ENCODE measurements around the gene TET3. TPM values are rescaled to one million over a fixed set of nuclear protein-coding genes. Genes with fewer than 3 reads are reported as not detected.
"Not testable (repeated sequence)": the region's sequence is repeated elsewhere in the genome, so short reads cannot be mapped to it uniquely, and the experiment has no call there.

TET3 gene
- total RNA-seq = 12.1 TPM

DNA sequence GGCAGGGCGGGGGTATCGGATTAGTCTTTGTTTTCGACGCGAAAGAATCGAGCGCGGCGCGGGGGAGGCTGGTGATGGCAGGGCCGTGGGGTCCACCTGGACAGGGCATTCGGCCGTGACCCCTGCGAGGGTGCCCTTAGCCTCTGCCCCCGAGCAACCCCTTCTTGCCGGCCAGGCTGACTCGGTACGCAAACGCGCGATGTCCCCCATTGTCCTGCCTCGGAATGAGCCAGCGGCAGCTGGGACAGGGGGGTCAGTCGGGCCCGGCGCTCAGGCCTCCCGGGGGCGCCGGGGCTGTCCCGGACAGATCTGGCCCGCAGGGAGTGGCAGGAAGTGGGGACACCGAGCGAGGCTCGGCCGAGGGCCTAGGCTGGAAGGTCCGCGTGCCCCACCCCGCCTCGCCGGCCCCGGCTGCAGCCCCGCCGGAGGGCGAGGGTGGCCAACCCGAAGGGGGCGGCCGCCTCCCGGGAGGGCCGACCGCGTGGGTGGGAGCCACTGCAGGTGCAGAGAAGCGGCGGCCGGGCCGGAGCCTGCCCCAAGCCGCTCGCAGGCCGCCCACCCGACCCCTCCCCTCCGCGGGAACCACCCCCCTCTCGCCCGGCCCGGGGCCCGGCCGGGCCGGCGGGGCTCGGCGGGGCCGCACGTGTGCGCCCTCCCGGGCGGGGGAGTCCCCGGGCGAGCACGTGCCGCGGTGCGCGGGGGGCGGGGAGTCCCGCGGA is at the start of gene TET3:
Gene TET3 (plus strand): TSS at position 708 of the 719 bp plus-strand sequence. CDS start 1,494 bp downstream, outside the sequence.
- peak; percentile 40 for ATAC-seq
- DNase-seq (ENCODE audit: low spot score) = peak; percentile 71
- intact Hi-C loops (cut with DNase I) = no loop called here

DNA sequence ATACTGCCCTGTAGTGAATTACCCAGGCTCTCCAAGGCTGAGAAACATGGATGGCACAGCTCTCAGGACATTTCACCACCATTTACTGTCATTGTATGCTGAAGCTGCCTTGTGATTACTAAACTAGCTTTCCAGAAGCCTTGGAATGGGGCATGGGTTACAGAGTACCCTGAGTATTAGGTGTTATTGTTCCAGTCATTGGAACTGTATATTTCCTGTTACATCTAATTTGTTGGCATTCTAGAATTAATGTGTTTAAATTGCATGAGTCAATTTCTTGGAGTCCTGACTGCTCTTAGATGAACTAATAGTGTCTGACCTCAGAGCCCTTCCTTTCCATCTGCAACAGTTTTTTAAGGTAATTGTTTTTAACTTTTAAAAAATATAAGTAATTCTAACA is 49.1 kb upstream of the TET3 start:
- ATAC-seq (no peak), DNase-seq (ENCODE audit: low spot score) (no peak)
- intact Hi-C loops (cut with DNase I) = no loop called here

DNA sequence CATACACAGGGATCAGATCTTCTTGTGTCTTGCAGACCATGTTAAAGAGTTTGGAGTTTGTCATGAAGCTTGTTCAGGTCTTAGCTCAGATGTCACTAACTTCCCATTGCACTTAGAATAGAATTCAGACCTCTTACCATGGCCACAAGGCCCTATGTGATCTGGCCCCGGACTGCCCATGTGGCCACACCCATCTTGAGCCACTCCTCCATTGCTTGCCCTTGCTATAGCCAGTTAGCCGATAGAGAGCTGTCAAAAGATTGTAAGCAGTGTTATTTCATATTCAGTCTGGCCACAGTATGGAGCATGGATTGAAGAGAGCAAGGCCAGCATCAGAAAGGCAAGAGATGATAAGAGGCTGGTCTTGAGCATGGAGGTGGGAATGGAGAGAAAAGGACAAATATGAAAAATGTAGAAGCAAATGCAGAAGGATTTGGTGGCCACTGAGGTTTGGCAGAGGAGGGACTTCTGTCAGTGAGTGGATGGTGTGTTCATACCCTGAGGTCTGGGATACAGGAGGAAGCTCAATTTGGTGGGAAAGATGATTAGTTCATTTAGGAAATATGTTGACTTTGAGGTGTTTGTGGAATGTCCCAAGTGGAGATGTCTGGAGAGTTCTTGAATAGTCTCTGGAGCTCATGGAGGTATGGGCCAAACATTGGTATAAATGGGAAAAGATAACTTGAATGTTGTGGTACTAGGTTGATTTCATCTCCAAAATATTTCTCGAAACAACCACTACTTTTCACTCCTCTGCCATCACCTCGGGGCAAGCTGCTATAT is 47.4 kb upstream of the TET3 start:
- ATAC-seq = no peak
- DNase-seq (ENCODE audit: low spot score) = no peak
- intact Hi-C loops (cut with DNase I) = no loop called here

DNA sequence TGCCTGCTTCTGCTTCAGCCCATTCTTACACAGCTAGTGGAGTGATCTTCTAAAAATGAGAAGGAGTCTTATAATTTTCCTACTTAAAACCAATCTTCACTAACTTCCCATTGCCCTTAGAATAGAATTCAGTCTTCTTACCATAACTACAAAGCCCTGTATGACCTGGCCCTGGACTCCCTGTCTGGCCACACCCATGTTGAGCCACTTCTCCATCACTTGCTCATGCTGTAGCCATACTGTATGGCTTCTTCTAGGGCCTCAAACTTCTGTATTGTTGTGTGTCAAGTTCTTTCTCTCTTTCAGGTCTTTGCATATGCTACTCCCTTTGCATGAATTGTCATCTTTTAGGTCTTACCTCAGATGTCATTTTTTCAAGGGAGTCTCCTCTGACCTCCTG is 46.8 kb upstream of the TET3 start:
- no peak for ATAC-seq
- intact Hi-C loops (cut with DNase I) = no loop called here
- no peak for DNase-seq (ENCODE audit: low spot score)

DNA sequence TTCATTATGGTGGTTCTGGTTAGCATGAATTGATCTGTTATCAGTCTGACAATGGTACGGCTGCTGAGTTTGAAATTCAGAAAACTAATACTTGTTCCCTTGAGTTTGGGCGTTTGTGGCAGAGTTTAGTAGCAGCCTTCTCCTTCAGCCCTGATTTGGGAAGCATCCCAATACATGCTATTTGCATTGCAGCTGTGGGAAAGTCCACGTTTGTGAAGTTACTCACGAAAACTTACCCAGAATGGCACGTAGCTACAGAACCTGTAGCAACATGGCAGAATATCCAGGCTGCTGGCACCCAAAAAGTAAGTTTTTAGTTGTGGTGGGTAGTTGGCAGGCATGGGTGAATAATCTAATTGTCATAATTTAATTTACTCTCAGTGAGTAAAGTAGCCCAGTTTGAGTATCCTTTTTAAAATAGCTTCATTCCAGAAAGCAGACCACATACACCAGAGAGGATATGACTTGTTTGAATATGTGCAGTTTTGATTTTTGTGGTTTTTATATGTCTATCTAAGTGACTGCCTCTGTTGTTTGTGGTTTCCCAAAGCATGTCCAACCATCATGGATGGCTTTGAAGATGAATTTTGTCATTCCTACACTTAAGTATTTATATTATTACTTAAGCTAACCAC is 45.9 kb upstream of the TET3 start:
- DNase-seq (ENCODE audit: low spot score) (no peak), ATAC-seq (no peak)
- intact Hi-C loops (cut with DNase I) = no loop called here

DNA sequence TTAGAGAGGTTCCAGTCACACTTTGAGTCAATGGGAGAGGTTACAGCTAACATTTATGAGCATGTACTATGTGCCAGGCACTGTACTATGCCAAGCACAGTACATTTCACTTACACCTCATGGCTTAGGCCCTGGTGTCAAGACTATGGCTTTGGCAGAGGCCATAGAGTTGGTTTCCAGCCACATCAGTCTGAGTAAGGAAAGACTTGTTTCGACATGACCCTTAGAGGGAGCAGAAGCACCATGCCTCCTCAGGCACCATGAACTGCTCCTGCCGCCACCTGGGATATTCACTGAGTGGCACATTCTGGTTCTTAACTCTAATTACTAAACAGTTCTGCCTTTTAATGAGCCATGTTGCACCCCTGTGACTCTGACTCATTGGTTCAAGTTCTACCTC is 45.3 kb upstream of the TET3 start:
- ATAC-seq (no peak), DNase-seq (ENCODE audit: low spot score) (no peak)
- intact Hi-C loops (cut with DNase I) = no loop called here

DNA sequence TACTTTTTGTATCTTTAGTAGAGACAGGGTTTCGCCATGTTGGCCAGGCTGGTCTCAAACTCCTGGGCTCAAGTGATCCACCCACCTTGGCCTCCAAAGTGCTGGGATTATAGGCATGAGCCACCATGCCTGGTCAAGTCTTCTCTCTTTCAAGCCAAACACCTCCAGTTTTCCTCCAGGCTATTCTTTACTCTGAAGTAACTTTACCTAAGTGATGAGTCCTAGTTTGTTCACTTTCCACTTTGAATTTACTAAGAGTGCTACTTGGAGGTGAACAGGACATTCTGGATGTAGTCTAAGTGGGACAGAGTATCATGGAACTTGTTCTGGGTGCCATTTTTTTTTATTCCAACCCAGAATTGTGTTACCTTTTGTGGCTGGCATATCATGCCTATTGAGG is 44.6 kb upstream of the TET3 start:
- ATAC-seq; intact Hi-C loops (cut with DNase I): not testable (repeated sequence)

DNA sequence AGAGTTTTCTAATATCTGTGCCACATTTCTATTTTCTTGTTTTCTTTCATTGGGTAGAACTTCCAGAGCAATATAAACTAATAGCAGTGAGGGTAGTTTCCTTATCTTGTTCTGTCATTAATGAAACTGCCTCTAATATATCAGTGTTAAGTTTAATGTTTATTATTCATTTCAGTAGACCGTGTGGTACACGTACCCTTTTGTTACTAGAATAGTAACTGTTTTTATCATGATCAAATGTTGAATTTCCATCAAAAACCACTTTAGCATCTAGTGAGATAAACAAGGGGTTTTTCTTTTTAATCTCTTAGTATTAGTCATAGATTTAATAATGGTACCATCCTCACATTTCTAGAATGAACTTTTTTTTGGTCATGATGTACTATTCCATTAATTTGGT is 42.0 kb upstream of the TET3 start:
- DNase-seq (ENCODE audit: low spot score) (no peak), ATAC-seq (no peak)
- intact Hi-C loops (cut with DNase I) = no loop called here

More for the DNA sequence above, 44.6 kb upstream of the TET3 start:
- not testable (repeated sequence) for DNase-seq (ENCODE audit: low spot score)

DNA sequence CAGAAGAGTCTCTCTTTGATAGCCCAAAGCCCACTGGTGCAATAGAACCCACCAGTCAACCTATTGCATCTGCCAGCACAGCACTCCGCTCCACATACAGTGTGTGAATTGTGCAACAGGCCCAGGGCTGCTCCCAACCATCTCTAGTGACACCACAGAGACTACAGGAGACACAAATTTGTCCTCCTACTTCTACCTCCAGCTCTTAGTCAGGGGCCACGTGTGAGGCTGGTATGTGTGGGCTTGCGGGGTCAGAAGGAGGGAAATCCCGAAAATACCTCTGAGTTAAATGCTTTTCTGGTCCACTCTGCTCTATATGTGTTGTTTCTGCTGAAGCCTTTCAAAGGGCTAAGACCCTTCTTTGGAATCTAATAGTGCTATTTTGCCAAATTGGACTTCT is 40.0 kb upstream of the TET3 start:
- DNase-seq (ENCODE audit: low spot score) = no peak
- intact Hi-C loops (cut with DNase I) = no loop called here
- ATAC-seq = no peak

DNA sequence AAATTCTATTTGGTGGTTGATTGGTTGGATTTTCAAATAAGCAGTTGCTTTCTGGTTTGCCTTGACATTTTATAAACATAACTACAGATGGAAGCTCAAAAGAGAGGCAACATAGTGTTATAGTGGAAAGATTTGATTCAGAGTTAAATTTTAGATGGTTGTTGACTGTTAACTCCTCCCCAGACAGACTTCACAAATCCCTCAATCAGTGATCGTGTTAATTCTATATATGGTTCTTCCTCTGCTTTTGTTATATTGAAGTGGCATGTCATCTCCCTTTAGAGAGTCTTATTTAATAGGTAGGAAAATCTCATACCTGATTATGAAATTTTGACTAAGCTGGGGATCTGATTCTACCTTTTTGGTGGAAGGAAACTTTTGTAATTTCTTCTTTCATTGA is 38.5 kb upstream of the TET3 start:
- no peak for DNase-seq (ENCODE audit: low spot score)
- no peak for ATAC-seq
- intact Hi-C loops (cut with DNase I) = no loop called here

DNA sequence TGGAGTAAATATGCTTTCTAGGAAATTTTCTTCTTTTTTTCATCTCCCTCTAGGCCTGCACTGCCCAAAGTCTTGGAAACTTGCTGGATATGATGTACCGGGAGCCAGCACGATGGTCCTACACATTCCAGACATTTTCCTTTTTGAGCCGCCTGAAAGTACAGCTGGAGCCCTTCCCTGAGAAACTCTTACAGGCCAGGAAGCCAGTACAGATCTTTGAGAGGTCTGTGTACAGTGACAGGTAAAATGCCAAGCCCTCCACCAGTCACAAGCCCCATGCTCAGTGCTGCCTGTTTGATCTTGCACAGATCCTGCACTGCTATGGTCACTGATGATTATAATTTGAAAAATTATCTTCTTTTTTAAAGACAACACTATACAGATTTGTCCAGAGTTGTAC is 38.0 kb upstream of the TET3 start:
- DNase-seq (ENCODE audit: low spot score) (no peak), ATAC-seq (no peak)
- intact Hi-C loops (cut with DNase I) = no loop called here

DNA sequence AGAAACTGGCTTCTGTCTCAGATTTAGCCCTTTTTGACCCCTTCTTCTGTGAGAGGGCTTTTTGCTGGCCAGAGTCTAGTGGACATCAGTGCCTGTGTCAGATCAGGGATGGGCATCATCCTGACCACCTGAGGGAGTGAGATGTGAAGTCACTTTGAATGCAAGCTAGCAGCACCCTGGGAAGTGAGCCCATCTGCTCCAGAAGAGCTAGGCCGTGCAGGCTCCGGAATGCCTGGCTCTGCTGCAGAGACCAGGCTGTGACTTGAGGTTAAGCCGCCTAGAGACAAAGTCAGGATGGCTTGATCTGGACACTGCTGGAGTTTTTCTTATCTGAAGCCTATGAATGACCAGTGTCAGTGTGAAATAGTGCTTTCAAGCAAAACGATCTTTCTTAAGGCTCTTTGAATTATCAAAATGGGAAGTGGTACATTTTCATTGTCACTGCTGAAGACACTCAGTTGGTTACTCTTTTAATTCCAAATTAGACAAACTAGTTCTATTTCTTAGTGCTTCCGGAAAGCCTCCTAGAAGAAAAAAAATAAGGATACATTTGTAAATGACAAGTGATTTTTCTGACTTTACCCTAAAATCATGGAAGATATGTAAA is 37.2 kb upstream of the TET3 start:
- intact Hi-C loops (cut with DNase I) = no loop called here
- no peak for DNase-seq (ENCODE audit: low spot score)
- ATAC-seq = no peak

DNA sequence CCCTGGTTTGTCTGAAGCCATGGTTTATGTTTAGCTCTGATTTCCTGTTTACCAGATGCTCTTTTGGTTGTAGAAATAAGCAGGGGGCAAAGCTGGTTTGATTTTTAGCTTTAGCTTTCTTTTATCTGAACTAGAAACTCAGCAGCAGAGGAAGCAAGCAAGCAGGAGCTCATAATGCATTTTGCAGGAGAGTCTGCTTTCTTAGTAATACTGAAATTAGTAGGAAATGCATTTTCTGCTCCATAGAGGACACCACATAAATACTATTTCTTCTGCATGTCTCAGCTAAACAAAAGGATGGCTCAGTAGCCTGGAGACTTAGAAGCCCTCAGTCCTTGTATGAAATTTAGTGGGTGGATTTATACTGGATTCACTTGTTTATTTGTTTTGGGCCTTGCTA is 34.9 kb upstream of the TET3 start:
- intact Hi-C loops (cut with DNase I) = no loop called here
- no peak for DNase-seq (ENCODE audit: low spot score)
- no peak for ATAC-seq

DNA sequence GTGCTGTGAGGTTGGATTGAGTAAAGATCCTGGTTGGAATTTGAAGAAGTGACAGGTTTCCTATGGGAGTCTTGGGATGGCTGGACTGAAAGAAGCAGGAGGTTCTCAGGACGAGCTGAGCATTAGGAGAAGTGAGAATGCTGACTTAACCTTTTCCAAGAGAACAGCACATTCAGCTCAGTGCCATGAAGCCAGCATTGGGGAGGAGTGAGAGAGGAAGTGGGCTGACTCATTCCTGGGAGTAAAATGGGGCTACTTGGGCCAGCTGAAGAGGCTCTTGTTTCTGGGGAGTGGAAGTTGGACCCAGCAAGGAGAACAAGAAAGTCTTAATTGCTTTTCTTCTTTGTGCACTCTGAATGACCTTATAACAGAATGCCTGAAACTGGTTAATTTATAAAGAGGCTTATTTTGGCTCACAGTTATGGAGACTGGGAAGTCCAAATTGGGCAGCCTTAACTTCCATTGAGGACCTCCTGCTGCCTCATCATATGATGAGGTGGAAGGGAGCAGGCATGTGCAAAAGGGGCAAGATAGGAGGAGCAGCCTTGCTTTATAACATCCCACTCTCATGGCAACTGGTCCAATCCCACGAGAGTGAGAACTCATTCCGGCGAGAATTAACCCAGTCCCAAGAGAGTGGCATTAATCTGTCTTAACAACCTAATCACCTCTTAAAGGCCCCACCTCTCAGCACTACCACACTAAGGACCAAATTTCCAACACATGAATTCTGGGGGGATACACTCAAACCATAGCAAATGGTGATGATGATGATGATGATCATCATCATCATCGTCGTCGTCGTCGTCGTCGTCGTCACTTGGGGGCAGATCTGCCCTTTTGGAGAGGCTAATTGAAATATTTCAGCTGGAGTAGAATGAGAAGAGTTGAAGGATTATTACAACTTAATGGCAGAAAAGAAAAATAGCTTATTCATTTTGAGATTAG is 31.9 kb upstream of the TET3 start:
- peak; percentile 86 for ATAC-seq

DNA sequence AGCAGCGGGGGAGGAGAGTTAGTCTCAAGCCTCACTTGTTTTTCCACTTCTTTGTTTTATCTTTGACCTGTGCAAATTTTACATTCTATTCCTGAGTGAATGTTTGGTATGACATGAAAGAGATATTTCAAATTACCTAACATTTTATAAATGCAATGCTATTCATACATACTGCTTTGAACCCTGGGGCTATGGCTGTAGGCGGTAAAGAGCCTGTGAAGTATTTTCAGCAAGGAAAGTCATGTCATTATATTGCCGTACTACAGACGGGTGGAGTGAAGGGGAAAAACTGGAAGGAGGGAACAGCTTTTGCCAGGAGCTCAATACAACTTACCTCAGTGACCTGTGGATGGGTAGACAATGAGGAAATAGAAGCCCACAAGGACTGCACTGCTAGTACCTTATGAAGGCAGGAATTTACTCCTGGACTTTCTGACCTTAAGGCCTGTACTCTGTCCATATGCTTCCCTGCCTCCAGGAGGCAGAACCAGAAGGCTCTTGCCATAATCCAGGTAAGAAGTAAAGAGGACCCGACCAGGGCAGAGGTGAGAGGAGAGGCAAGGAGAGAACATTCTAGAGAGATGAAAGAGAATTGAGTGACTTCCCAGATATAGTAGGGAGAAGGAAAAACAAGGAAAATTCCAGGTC is 28.4 kb upstream of the TET3 start:
- intact Hi-C loops (cut with DNase I) = no loop called here
- ATAC-seq (no peak), DNase-seq (ENCODE audit: low spot score) (no peak)

More for the DNA sequence above, 31.9 kb upstream of the TET3 start:
- DNase-seq (ENCODE audit: low spot score) = no peak
- intact Hi-C loops (cut with DNase I) = no loop called here

DNA sequence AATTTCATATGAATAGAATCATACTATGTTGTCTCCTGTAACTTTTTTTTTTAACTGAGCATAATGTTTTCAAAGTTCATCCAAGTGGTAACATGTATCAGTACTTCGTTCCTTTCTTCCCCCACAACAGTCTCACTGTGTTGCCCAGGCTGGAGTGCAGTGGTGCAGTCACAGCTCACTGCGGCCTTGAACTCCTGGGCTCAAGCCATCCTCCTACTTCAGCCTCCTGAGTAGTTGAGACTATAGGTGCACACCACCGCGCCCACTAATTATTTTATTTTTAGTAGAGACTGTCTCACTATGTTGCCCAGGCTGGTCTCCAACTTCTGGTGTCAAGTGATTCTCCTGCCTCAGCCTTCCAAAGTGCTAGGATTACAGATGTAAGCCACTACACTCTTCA is 23.4 kb upstream of the TET3 start:
- intact Hi-C loops (cut with DNase I) = no loop called here
- ATAC-seq = no peak
- no peak for DNase-seq (ENCODE audit: low spot score)

DNA sequence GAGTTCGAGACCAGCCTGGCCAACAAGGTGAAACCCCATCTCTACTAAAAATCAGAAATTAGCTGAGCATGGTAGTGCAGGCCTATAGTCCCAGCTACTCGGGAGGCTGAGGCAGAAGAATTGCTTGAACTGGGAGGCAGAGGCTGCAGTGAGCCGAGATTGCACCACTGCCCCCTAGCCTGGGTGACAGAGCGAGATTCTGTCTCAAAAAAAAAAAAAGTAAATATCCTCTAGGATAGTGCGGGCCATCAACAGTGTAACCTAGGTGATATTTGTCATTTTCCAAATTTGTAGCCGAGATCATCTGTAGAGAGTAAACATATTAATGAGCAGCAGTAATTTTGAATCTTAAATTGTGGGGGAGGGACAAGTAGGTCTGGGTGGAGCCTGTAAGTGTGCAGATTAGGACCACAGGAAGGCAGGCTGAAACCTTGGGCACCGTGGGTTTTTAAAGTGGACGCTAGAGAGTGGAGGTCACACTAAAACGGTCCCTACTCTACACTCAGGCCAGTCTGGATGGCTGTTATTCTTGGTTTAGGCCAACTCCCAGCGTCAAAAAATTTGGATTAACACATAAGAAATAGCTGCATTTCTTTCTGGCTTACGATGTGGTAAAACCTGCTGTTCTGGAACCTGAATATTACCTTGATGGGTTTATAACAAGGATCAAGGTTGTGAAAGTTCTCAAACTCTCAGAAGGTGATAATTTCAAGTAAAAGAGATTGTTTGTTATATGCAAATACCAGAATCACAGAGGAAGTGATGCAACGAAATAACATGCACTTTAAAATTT is 22.7 kb upstream of the TET3 start:
- DNase-seq (ENCODE audit: low spot score) = no peak
- intact Hi-C loops (cut with DNase I) = no loop called here
- no peak for ATAC-seq

All from sciatic nerve (tissue), 2 donors.